ENCODE measurements around the gene KDM3A. TPM values are rescaled to one million over a fixed set of nuclear protein-coding genes. Genes with fewer than 3 reads are reported as not detected.

The KDM3A gene
- polyA plus RNA-seq, 1 experiment: 33.0 TPM

DNA sequence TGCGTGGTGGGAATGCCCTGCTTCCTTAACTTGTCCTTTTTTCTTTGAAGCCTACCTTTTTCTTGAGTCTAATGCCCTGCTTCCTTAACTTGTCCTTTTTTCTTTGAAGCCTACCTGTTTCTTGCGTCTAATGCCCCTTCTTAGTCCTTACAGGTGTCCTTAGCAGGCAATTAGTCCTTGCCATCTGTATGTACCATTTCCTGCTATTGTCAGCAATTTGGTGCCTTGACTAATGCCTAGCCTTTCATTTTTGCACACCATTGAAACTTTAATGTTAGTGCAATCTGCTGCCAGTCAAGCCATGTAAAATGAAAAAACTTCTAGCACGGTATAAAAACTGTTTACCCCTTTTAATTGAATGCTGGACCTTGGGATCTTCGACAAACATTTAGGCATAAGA is 4.3 kb downstream of the KDM3A start:
- ChIA-PET CTCF (no interaction called here), POLR2A (no interaction called here)
- Histone ChIP-seq H3K9me3 (ENCODE audit: control insufficient read depth, insufficient read depth, low read length) (peaks cover 3% of the 10 kb centered on the region; the same call in 1 of the 2 replicates), H3K4me3 (ENCODE audit: low read depth, low read length) (no peak overlapping the region), H3K27ac (ENCODE audit: low read depth, low read length) (no peak overlapping the region), H3K27me3 (ENCODE audit: control insufficient read depth, insufficient read depth, low read length) (no peaks in the 10 kb centered on the region)
- TF ChIP-seq, protein P1, sequence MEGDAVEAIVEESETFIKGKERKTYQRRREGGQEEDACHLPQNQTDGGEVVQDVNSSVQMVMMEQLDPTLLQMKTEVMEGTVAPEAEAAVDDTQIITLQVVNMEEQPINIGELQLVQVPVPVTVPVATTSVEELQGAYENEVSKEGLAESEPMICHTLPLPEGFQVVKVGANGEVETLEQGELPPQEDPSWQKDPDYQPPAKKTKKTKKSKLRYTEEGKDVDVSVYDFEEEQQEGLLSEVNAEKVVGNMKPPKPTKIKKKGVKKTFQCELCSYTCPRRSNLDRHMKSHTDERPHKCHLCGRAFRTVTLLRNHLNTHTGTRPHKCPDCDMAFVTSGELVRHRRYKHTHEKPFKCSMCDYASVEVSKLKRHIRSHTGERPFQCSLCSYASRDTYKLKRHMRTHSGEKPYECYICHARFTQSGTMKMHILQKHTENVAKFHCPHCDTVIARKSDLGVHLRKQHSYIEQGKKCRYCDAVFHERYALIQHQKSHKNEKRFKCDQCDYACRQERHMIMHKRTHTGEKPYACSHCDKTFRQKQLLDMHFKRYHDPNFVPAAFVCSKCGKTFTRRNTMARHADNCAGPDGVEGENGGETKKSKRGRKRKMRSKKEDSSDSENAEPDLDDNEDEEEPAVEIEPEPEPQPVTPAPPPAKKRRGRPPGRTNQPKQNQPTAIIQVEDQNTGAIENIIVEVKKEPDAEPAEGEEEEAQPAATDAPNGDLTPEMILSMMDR (IDR thresholded peaks at IDR 0.05; ENCODE audit: low read depth, low read length): no peak
- no peak for DNase-seq (ENCODE audit: low read depth, low spot score)

DNA sequence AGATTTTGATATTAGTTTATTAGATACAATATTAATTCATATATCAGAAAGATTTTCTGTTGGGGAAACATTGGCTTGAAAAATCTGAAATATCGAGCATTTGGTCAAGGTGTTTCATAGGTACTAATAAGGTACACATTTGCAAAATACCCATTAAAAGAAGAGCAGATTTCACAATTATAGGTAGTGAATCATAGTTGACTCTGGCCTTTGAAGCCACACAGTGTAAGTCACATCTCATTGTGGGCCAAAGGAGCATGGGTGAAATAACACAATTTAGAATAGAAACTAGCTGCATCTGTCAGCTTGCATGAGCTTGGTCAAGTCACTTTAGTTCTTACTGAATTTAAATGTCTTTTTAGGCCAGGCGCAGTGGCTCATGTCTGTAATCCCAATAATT is 4.9 kb downstream of the KDM3A start:
- TF ChIP-seq, protein P1 (IDR thresholded peaks at IDR 0.05; ENCODE audit: low read depth, low read length): no peak
- no peak for DNase-seq (ENCODE audit: low read depth, low spot score)
- POLR2A ChIA-PET: no interaction called here
- H3K4me3 ChIP-seq (ENCODE audit: low read depth, low read length): no peak overlapping the region
- no peaks in the 10 kb centered on the region for H3K27me3 ChIP-seq (ENCODE audit: control insufficient read depth, insufficient read depth, low read length)
- peaks cover 3% of the 10 kb centered on the region; the same call in 1 of the 2 replicates for H3K9me3 ChIP-seq (ENCODE audit: control insufficient read depth, insufficient read depth, low read length)
- CTCF ChIA-PET: no interaction called here
- H3K27ac ChIP-seq (ENCODE audit: low read depth, low read length): no peak overlapping the region

DNA sequence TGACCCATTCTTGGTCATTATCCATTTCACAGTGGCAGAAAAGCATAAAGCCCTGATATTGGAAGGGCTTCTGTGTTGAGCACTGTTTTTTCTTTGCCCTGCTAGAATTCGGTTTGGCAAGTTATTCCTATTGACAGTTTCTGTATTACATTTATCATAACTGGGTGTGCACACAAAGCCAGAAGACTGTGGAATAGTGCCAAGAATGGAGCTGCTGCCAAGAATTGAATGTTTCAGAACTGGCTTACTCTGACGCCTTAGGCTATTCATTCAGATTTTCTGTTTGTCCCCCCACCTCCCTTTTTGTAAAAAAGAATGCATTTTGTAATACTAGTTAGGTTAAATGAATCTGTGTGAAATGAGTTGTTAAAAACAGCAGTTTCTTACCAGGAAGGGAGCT is 12.7 kb downstream of the KDM3A start:
- Histone ChIP-seq H3K27ac (ENCODE audit: low read depth, low read length) (no peak overlapping the region), H3K9me3 (ENCODE audit: control insufficient read depth, insufficient read depth, low read length) (no peaks in the 10 kb centered on the region), H3K27me3 (ENCODE audit: control insufficient read depth, insufficient read depth, low read length) (no peaks in the 10 kb centered on the region), H3K4me3 (ENCODE audit: low read depth, low read length) (no peak overlapping the region)
- POLR2A ChIA-PET: interaction anchor here (2.1 kb wide), 1 partner anchor 13 kb away, joined by 11 read pairs; the partner anchor contains the start of gene KDM3A
- no peak for DNase-seq (ENCODE audit: low read depth, low spot score)
- CTCF ChIA-PET: interaction anchor here (3.9 kb wide), 1 partner anchor 233 kb away, joined by 12 read pairs; no protein-coding TSS in a partner anchor
- TF ChIP-seq, protein P1 (IDR thresholded peaks at IDR 0.05; ENCODE audit: low read depth, low read length): no peak

DNA sequence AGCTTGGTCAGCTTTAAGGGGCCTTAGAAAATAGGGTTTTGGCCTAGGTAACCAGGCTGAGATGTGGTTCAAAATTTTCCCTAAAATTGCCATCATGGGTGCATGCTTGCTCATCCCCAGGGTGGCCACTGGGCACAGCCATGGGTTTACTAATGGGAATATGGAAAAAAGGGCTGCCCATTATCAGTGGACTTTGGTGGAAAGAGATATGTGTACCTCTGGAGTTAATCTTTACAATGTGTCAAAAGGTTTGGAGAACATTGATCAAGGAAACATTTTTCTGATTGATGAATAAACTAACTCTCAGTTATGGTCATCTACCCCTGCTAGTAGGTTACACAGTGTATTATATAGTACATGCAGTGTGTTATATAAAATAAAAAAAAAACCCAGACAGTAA is 13.1 kb downstream of the KDM3A start:
- DNase-seq (ENCODE audit: low read depth, low spot score): no peak
- TF ChIP-seq, protein P1 (IDR thresholded peaks at IDR 0.05; ENCODE audit: low read depth, low read length): no peak
- Histone ChIP-seq H3K27ac (ENCODE audit: low read depth, low read length) (no peak overlapping the region), H3K4me3 (ENCODE audit: low read depth, low read length) (no peak overlapping the region), H3K27me3 (ENCODE audit: control insufficient read depth, insufficient read depth, low read length) (no peaks in the 10 kb centered on the region), H3K9me3 (ENCODE audit: control insufficient read depth, insufficient read depth, low read length) (no peaks in the 10 kb centered on the region)
- ChIA-PET POLR2A (interaction anchor here (2.1 kb wide), 1 partner anchor 13 kb away, joined by 11 read pairs; the partner anchor contains the start of gene KDM3A), CTCF (interaction anchor here (3.9 kb wide), 1 partner anchor 233 kb away, joined by 12 read pairs; no protein-coding TSS in a partner anchor)

DNA sequence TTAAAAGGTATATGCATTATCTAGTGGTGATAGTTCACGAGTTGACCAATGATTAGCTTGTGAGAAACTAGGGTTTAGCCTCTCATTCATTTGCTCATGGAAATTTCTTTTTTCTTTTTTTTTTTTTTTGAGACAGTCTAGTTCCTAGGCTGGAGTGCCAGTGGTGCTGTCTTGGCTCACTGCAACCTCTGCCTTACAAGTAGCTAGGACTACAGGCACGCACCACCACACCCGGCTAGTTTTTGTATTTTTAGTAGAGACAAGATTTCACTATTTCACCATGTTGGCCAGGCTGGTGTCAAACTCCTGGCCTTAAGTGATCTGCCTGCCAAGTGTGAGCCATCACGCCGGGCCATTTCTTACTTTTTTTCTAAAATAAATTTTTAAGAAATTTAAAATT is 14.0 kb downstream of the KDM3A start:
- no peak for DNase-seq (ENCODE audit: low read depth, low spot score)
- TF ChIP-seq, protein P1 (IDR thresholded peaks at IDR 0.05; ENCODE audit: low read depth, low read length): no peak
- ChIA-PET POLR2A (interaction anchor here (1.0 to 2.1 kb wide), 2 partner anchors 14 kb away, joined by 7 to 11 read pairs; partner anchors contain the start of gene KDM3A), CTCF (interaction anchor here (1.0 to 3.9 kb wide), 2 partner anchors 14 to 234 kb away, joined by 3 to 12 read pairs; partner anchors contain the start of gene KDM3A)
- Histone ChIP-seq H3K27me3 (ENCODE audit: control insufficient read depth, insufficient read depth, low read length) (no peaks in the 10 kb centered on the region), H3K27ac (ENCODE audit: low read depth, low read length) (no peak overlapping the region), H3K9me3 (ENCODE audit: control insufficient read depth, insufficient read depth, low read length) (no peaks in the 10 kb centered on the region), H3K4me3 (ENCODE audit: low read depth, low read length) (no peak overlapping the region)

Data from AG04450 (cell line).